HG03378 (cell line): ENCODE data around the gene AHRR.

Experiments
- ATAC-seq: cut with Tn5 transposase; IDR thresholded peaks from one replicate; pipeline ENCODE4 v1.9.1; 2021; ENCODE audit warnings: mild to moderate bottlenecking, moderate library complexity; ENCODE audit not compliant: unreplicated experiment

The AHRR gene

GRCh38 chr5:438481-438981 is 117.0 kb downstream of the AHRR start:
- ATAC-seq = no peak

- ATAC-seq = no peak
Observed at GRCh38 chr5:439181-439580, 117.7 kb downstream of the AHRR start.

- no peak for ATAC-seq
Observed at GRCh38 chr5:439636-440035, 118.1 kb downstream of the AHRR start.

- ATAC-seq = no peak
Observed at GRCh38 chr5:440401-441201, 119.1 kb downstream of the AHRR start.

GRCh38 chr5:441996-442334 is 120.5 kb downstream of the AHRR start:
- ATAC-seq = no peak

GRCh38 chr5:442335-443238 is 121.1 kb downstream of the AHRR start, which contains the start of gene EXOC3:
Gene EXOC3 (plus strand): TSS chr5:443176. CDS start chr5:446206, 3,030 bp downstream.
- ATAC-seq = peak; percentile 66

- no peak for ATAC-seq
Observed at GRCh38 chr5:443239-444151, 122.0 kb downstream of the AHRR start.

GRCh38 chr5:444226-444625 is 122.7 kb downstream of the AHRR start:
- ATAC-seq = no peak

GRCh38 chr5:445591-445990 is 124.1 kb downstream of the AHRR start:
- ATAC-seq = no peak

- no peak for ATAC-seq
Observed at GRCh38 chr5:446066-446882, 124.8 kb downstream of the AHRR start.

- ATAC-seq = no peak
Observed at GRCh38 chr5:446883-447263, 125.4 kb downstream of the AHRR start.

- ATAC-seq = no peak
Observed at GRCh38 chr5:447501-447900, 126.0 kb downstream of the AHRR start.

- ATAC-seq = no peak
Observed at GRCh38 chr5:448061-448765, 126.7 kb downstream of the AHRR start.

- no peak for ATAC-seq
Observed at GRCh38 chr5:448766-449090, 127.2 kb downstream of the AHRR start.

GRCh38 chr5:449151-449550 is 127.6 kb downstream of the AHRR start:
- ATAC-seq = no peak

- no peak for ATAC-seq
Observed at GRCh38 chr5:451587-452458, 130.3 kb downstream of the AHRR start.

GRCh38 chr5:452978-453710 is 131.6 kb downstream of the AHRR start:
- ATAC-seq = no peak
